SK-N-MC (cell line): ENCODE data around the gene NECAB2.

Experiments
- DNase-seq: peaks from one replicate; pipeline ENCODE4 v3.0.0-alpha.2; 2011; ENCODE audit warnings: low read depth, low spot score
- H3K27ac ChIP-seq: fragments of 200-600 bp; sonication (generic); 2 replicates; pipeline ENCODE4 v1.5.1; 2016; ENCODE audit warnings: mixed run types
- H3K36me3 ChIP-seq: fragments of 200-600 bp; sonication (generic); 2 replicates; pipeline ENCODE4 v1.6.1; 2017; ENCODE audit warnings: antibody characterized with exemption, low read length, mixed read lengths; ENCODE audit not compliant: insufficient read depth
- H3K4me3 ChIP-seq: fragments of 200-600 bp; sonication (generic); 2 replicates; pipeline ENCODE4 v1.5.1; 2016
- H3K9ac ChIP-seq: fragments of 200-600 bp; sonication (generic); 2 replicates; pipeline ENCODE4 v1.8.0; 2017; ENCODE audit warnings: mixed run types, mixed read lengths; ENCODE audit not compliant: insufficient read length
- H3K9me3 ChIP-seq: fragments of 200-600 bp; sonication (generic); 2 replicates; pipeline ENCODE4 v1.6.1; 2017; ENCODE audit warnings: low read depth, mild to moderate bottlenecking, antibody characterized with exemption, low read length, moderate library complexity, mixed read lengths
- EZH2 ChIP-seq: fragments of 200-600 bp; sonication (generic); IDR thresholded peaks from one replicate; pipeline ENCODE4 v1.6.1; 2017; ENCODE audit warnings: antibody characterized with exemption
- FOXP2 ChIP-seq: optimal IDR thresholded peaks from 2 replicates; pipeline ENCODE3; 2011; ENCODE audit warnings: mild to moderate bottlenecking, moderate library complexity; ENCODE audit not compliant: insufficient read depth; ENCODE audit errors: extremely low read length, control extremely low read depth
- POLR2AphosphoS5 ChIP-seq: IDR thresholded peaks from 2 replicates; pipeline ENCODE4 v1.6.1; 2012; ENCODE audit warnings: mild to moderate bottlenecking, low read depth, low read length, borderline replicate concordance

The NECAB2 gene

DNA sequence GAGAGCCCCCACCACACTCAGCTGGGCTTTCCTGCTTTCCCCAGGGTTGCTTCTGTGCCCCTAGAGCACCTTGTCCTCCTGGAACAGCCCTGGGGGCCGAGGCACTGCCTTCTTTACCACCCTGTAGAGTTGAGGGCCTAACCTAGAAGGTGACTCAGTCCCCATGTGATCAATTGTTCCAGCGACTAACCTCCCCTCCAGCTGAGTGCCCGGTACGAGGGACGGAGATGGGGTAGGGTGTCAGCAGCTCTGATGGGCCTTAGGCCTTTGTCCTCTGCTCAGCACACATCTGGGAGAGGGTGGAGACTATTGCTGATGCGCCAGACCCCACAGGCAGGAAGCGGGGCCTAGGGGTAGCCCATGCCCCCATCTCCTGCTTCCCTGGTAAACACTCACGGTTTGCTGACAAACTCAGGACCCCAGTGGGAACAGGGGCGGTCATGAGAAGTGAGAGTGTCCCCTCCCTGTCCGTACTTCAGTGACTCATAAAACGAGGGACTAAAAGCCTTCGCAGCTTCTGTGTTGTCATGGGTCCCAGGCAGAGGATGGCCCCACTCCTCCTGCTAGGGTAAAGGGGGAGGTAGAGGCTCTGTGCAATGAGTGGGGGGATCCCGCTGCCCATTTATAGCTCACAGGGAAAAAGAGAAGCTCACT lies 33.1 kb downstream of the NECAB2 start:
- Histone ChIP-seq H3K9me3 (no peaks in the 10 kb centered on the region), H3K36me3 (no peaks in the 10 kb centered on the region), H3K27ac (no peak overlapping the region), H3K4me3 (no peak overlapping the region), H3K9ac (no peak overlapping the region)
- no peak for DNase-seq
- no peak for TF ChIP-seq EZH2
- TF ChIP-seq POLR2AphosphoS5, result no peak

GRCh38 chr16:84001726-84002125 lies 33.7 kb downstream of the NECAB2 start:
- DNase-seq, result no peak
- no peak overlapping the region for H3K9ac ChIP-seq
- no peaks in the 10 kb centered on the region for H3K9me3 ChIP-seq
- H3K36me3 ChIP-seq, result no peaks in the 10 kb centered on the region
- H3K27ac ChIP-seq, result no peak overlapping the region
- no peak for TF ChIP-seq FOXP2
- TF ChIP-seq EZH2, result no peak
- TF ChIP-seq POLR2AphosphoS5, result no peak
- no peak overlapping the region for H3K4me3 ChIP-seq

DNA sequence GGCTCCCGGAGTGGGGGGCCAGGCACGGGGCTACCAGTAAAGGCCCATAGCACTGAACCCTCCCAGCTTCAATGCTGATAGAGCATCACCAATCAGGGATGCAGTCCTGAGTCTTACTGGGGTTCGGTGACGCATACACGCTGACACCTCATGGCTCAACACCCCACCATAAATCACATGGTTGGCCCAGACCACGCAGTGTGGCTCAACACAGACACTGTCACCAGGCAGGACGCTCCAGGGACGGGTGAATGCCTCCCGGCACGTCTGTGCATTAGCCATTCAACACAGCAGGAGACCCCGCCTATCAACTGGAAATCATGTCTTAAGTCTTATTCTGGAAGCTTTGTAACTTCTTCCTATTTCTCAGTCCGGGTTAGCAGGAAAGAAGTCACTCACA lies 35.0 kb downstream of the NECAB2 start:
- Histone ChIP-seq H3K9ac (no peak overlapping the region), H3K36me3 (no peaks in the 10 kb centered on the region), H3K4me3 (no peak overlapping the region), H3K9me3 (no peaks in the 10 kb centered on the region), H3K27ac (no peak overlapping the region)
- TF ChIP-seq FOXP2 (no peak), EZH2 (no peak), POLR2AphosphoS5 (no peak)
- no peak for DNase-seq

GRCh38 chr16:84004442-84004841 lies 36.4 kb downstream of the NECAB2 start:
- no peaks in the 10 kb centered on the region for H3K36me3 ChIP-seq
- TF ChIP-seq POLR2AphosphoS5, result no peak
- no peak for TF ChIP-seq EZH2
- TF ChIP-seq FOXP2, result no peak
- no peaks in the 10 kb centered on the region for H3K9me3 ChIP-seq
- H3K9ac ChIP-seq, result no peak overlapping the region
- H3K4me3 ChIP-seq, result no peak overlapping the region
- no peak for DNase-seq
- H3K27ac ChIP-seq, result no peak overlapping the region

DNA sequence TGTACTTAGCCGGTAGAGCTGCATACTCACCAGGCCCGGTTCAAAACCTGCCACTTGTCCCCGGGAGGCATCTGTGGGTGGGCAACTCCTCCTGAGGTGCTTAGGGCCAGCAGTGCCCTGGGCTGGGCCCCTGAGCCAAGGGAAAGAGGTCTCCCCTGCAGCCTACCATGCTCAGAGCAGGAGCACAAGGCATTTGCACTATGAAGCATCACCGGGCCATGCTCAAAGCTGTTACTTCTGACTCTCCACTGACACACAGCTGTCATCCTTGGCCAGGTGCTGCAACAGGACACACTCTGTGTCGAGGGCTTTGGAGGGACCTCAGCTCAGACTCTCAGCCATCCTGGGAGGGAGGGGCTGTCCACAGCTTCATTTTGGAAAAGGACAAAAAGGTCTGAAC lies 37.3 kb downstream of the NECAB2 start:
- no peaks in the 10 kb centered on the region for H3K9me3 ChIP-seq
- H3K36me3 ChIP-seq, result no peaks in the 10 kb centered on the region
- H3K4me3 ChIP-seq, result no peak overlapping the region
- no peak overlapping the region for H3K27ac ChIP-seq
- H3K9ac ChIP-seq, result no peak overlapping the region
- no peak for TF ChIP-seq POLR2AphosphoS5
- TF ChIP-seq FOXP2, result no peak
- TF ChIP-seq EZH2, result no peak
- no peak for DNase-seq

- TF ChIP-seq EZH2 (no peak), FOXP2 (no peak), POLR2AphosphoS5 (no peak)
- no peak for DNase-seq
- no peaks in the 10 kb centered on the region for H3K36me3 ChIP-seq
- H3K9ac ChIP-seq, result no peak overlapping the region
- no peaks in the 10 kb centered on the region for H3K9me3 ChIP-seq
- H3K4me3 ChIP-seq, result no peak overlapping the region
- no peak overlapping the region for H3K27ac ChIP-seq
These were observed 39.5 kb downstream of the NECAB2 start for GRCh38 chr16:84007520-84007919.

- H3K9me3 ChIP-seq, result no peaks in the 10 kb centered on the region
- no peak overlapping the region for H3K27ac ChIP-seq
- H3K9ac ChIP-seq, result no peak overlapping the region
- DNase-seq, result no peak
- TF ChIP-seq EZH2 (no peak), FOXP2 (no peak), POLR2AphosphoS5 (no peak)
- no peak overlapping the region for H3K4me3 ChIP-seq
- H3K36me3 ChIP-seq, result no peaks in the 10 kb centered on the region
These were observed 39.9 kb downstream of the NECAB2 start for GRCh38 chr16:84007965-84008364.

DNA sequence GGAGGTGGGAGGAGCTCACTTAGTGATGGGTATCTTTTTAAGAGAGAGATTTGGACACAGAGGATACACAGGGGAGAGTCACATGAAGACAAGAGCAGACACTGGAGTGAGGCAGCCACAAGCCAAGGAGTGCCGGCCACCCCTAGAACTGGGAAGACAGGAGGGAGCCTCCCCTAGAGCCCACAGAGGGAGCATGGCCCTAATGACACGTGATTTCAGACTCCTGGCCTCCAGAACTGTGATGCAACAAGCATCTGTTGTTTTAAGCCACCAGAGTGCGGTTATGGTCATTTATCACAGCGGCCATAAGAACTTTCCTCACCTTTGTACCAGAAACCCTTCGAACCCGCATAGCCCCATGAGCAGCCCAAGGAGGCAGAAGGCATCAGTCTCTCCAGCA lies 41.2 kb downstream of the NECAB2 start:
- no peak overlapping the region for H3K9ac ChIP-seq
- H3K9me3 ChIP-seq, result no peaks in the 10 kb centered on the region
- H3K4me3 ChIP-seq, result no peak overlapping the region
- H3K27ac ChIP-seq, result no peak overlapping the region
- no peaks in the 10 kb centered on the region for H3K36me3 ChIP-seq
- DNase-seq, result no peak
- no peak for TF ChIP-seq EZH2
- no peak for TF ChIP-seq POLR2AphosphoS5
- TF ChIP-seq FOXP2, result no peak
